PC-3 (cell line): ENCODE results near the gene RNF157. TPM values are rescaled to one million over a fixed set of nuclear protein-coding genes. Genes with fewer than 3 reads are reported as not detected.

Source experiments
- ATAC-seq: fragments of 200-7000 bp; cut with Tn5 transposase; 2 replicates; pipeline ENCODE4 v1.9.1; 2020; ENCODE audit warnings: mild to moderate bottlenecking, moderate library complexity
- BruUV-seq: library from RNA; stranded (reverse); fragments of 400-500 nt; replicated peaks from 2 replicates; lab custom pipeline; 2021; lab: Mats Ljungman, UMichigan
- CTCF ChIA-PET: fragments of 300-600 bp; sonication (Branson Sonifier 250); formaldehyde crosslinking; loops from one replicate; lab custom pipeline; 2022; ENCODE audit warnings: antibody characterized with exemption; lab: Charles Lee
- POLR2A ChIA-PET: fragments of 300-600 bp; sonication (Branson Sonifier 250); formaldehyde crosslinking; loops from one replicate; lab custom pipeline; 2022; ENCODE audit warnings: antibody characterized with exemption; ENCODE audit not compliant: unreplicated experiment; lab: Charles Lee
- DNase-seq: peaks from one replicate; pipeline ENCODE4 v3.0.0-alpha.2; 2015
- H2AFZ ChIP-seq: fragments of 300-600 bp; sonication (generic); 2 replicates; pipeline ENCODE4 v1.6.0; 2016; ENCODE audit warnings: antibody characterized with exemption, low read length
- H3F3A ChIP-seq: fragments of 300-600 bp; sonication (generic); one replicate; pipeline ENCODE4 v1.6.0; 2017; ENCODE audit warnings: antibody characterized with exemption, low read length, control low read depth, mild to moderate bottlenecking; ENCODE audit not compliant: unreplicated experiment
- H3K27ac ChIP-seq: fragments of 300-600 bp; sonication (generic); 2 replicates; pipeline ENCODE4 v1.5.1; 2016; ENCODE audit warnings: mild to moderate bottlenecking, low read length
- H3K27me3 ChIP-seq: fragments of 300-600 bp; sonication (generic); 2 replicates; pipeline ENCODE4 v1.6.1; 2016; ENCODE audit warnings: low read length, mixed read lengths
- H3K36me3 ChIP-seq: fragments of 300-600 bp; sonication (generic); 2 replicates; pipeline ENCODE4 v1.6.1; 2016; ENCODE audit warnings: low read depth, mixed run types, low read length, mixed read lengths
- H3K4me1 ChIP-seq: fragments of 300-600 bp; sonication (generic); 2 replicates; pipeline ENCODE4 v1.5.1; 2016; ENCODE audit warnings: low read length; ENCODE audit not compliant: insufficient read depth
- H3K4me2 ChIP-seq: fragments of 300-600 bp; sonication (generic); 2 replicates; pipeline ENCODE4 v1.6.0; 2016; ENCODE audit warnings: low read length
- H3K4me3 ChIP-seq: fragments of 300-600 bp; sonication (generic); 2 replicates; pipeline ENCODE4 v1.5.1; 2016; ENCODE audit warnings: mild to moderate bottlenecking, low read length, mixed read lengths
- H3K79me2 ChIP-seq: fragments of 300-600 bp; sonication (generic); 2 replicates; pipeline ENCODE4 v1.6.1; 2017; ENCODE audit warnings: low read length, mixed read lengths
- H3K9ac ChIP-seq: fragments of 300-600 bp; sonication (generic); 2 replicates; pipeline ENCODE4 v1.6.0; 2016; ENCODE audit warnings: mild to moderate bottlenecking, low read length
- H3K9me2 ChIP-seq: fragments of 300-600 bp; sonication (generic); replicated peaks from 2 replicates; pipeline ENCODE4 v1.6.1; 2016; ENCODE audit warnings: mixed run types, low read length, mixed read lengths
- H3K9me3 ChIP-seq: fragments of 300-600 bp; sonication (generic); 2 replicates; pipeline ENCODE4 v1.6.1; 2016; ENCODE audit warnings: low read length, mixed read lengths
- H4K20me1 ChIP-seq: fragments of 300-600 bp; sonication (generic); 2 replicates; pipeline ENCODE4 v1.6.1; 2016; ENCODE audit warnings: low read length, mixed read lengths
- EZH2 ChIP-seq: fragments of 300-600 bp; sonication (generic); IDR thresholded peaks from one replicate; pipeline ENCODE4 v1.6.1; 2017; ENCODE audit warnings: antibody characterized with exemption, mild to moderate bottlenecking, low read length; ENCODE audit not compliant: unreplicated experiment
- EZH2phosphoT487 ChIP-seq: fragments of 300-600 bp; sonication (generic); IDR thresholded peaks from 2 replicates; pipeline ENCODE4 v1.6.1; 2018; ENCODE audit warnings: mild to moderate bottlenecking, antibody characterized with exemption, low read length, borderline replicate concordance
- intact Hi-C: fragments of 100-400 bp; cut with micrococcal nuclease; formaldehyde crosslinking; loops from 2 replicates; pipeline ENCODE4 v1.9.0; 2023
- total RNA-seq: library from RNA; depleted of rRNA; stranded (reverse); fragments of >200 nt; gene quantifications from 2 replicates; pipeline ENCODE4 v1.2.3, GENCODE V29; 2014
- TF ChIP-seq, protein P1 (sequence below): fragments of 300-600 bp; sonication (generic); conservative IDR thresholded peaks from 2 replicates; pipeline ENCODE4 v1.5.1; 2017; ENCODE audit warnings: antibody characterized with exemption, low read depth, mild to moderate bottlenecking, low read length

RNF157 gene
- total RNA-seq, 1 experiment from 2014 or later = 7.4 TPM

DNA sequence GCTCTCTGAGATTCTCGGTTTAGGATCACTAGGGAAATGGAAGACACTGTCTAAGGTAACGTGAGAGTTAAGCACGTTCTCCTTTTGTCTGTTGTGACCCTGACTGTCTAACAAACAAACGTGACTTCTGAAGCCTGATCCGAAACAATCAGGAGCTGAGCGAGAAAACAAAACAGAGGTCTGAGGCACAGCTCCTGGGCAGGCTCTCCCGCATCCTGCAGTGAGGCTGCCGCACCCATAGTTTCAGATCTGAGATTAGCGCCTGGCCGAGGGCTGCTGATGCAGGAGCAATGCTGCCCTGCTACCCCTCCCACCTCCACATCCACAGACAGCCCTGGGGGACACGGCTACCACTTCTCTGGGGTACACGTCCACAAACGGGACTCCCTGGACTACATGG lies 46.7 kb downstream of the RNF157 start:
- Histone ChIP-seq H3K4me1 (no peaks in the 10 kb centered on the region), H3K4me3 (no peak overlapping the region), H3K9me2 (no peaks in the 10 kb centered on the region), H3F3A (no peaks in the 10 kb centered on the region), H3K27me3 (no peaks in the 10 kb centered on the region), H3K9ac (no peak overlapping the region), H4K20me1 (no peaks in the 10 kb centered on the region), H3K9me3 (no peaks in the 10 kb centered on the region), H3K4me2 (no peak overlapping the region), H3K36me3 (no peaks in the 10 kb centered on the region), H3K79me2 (no peaks in the 10 kb centered on the region), H2AFZ (no peak overlapping the region), H3K27ac (no peak overlapping the region)
- no peak for DNase-seq
- TF ChIP-seq, protein P1, sequence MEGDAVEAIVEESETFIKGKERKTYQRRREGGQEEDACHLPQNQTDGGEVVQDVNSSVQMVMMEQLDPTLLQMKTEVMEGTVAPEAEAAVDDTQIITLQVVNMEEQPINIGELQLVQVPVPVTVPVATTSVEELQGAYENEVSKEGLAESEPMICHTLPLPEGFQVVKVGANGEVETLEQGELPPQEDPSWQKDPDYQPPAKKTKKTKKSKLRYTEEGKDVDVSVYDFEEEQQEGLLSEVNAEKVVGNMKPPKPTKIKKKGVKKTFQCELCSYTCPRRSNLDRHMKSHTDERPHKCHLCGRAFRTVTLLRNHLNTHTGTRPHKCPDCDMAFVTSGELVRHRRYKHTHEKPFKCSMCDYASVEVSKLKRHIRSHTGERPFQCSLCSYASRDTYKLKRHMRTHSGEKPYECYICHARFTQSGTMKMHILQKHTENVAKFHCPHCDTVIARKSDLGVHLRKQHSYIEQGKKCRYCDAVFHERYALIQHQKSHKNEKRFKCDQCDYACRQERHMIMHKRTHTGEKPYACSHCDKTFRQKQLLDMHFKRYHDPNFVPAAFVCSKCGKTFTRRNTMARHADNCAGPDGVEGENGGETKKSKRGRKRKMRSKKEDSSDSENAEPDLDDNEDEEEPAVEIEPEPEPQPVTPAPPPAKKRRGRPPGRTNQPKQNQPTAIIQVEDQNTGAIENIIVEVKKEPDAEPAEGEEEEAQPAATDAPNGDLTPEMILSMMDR = no peak
- no peak for TF ChIP-seq EZH2phosphoT487
- no peak for TF ChIP-seq EZH2
- intact Hi-C loops = no loop called here
- no TSS peak for BruUV-seq
- POLR2A ChIA-PET = no interaction called here
- no peak for ATAC-seq
- CTCF ChIA-PET = interaction anchor here (1.4 kb wide), 1 partner anchor 12 kb away, joined by 4 read pairs; no protein-coding TSS in a partner anchor

DNA sequence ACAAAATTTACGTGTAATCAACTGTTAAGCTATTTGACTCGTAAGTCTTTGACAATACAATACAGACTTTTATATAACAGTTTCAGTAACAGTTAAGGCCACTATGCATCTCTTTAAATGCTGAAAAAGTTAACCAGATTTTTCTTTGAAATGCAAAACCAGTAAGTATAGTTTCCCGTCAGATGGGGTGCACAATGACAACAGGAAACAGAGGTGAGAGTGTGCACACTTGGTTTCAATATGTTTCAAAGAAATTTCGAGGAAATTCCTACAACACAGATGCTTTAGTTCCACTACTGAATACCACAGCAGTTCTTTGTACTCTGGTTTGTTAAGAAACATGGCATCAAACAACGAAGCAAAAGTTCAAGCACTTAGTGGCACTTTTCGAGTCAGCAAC lies 48.4 kb downstream of the RNF157 start:
- Histone ChIP-seq H2AFZ (no peak overlapping the region), H3K9me3 (no peaks in the 10 kb centered on the region), H3K36me3 (no peaks in the 10 kb centered on the region), H3K9ac (no peak overlapping the region), H3K4me2 (no peak overlapping the region), H3K4me1 (no peaks in the 10 kb centered on the region), H3K27me3 (no peaks in the 10 kb centered on the region), H3K9me2 (no peaks in the 10 kb centered on the region), H3F3A (no peaks in the 10 kb centered on the region), H4K20me1 (no peaks in the 10 kb centered on the region), H3K27ac (no peak overlapping the region), H3K79me2 (no peaks in the 10 kb centered on the region), H3K4me3 (no peak overlapping the region)
- ChIA-PET POLR2A (interaction anchor here (0.6 kb wide), 1 partner anchor 11 kb away, joined by 4 read pairs; no protein-coding TSS in a partner anchor), CTCF (no interaction called here)
- TF ChIP-seq EZH2phosphoT487 (no peak), EZH2 (no peak)
- TF ChIP-seq, protein P1 = no peak
- no TSS peak for BruUV-seq
- no peak for ATAC-seq
- intact Hi-C loops = no loop called here
- no peak for DNase-seq

DNA sequence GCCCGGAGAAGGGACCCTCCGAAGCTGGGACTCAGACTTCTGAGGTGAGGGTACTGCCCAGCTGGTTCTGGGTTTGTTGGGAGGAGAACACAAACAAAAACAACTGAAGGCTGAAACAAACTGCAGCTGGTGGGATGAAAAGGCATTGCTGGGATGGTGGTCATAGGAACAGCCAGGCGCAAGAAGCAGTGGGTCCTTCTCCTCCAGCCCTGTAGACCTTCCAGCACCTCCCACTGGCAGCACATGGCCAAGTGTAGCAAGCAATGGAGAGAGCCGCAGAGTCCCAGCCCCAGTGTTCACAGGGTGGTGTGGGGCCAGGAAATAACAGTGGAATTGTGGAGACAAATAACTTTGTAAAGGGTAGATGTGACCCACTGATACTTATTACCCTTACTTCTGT lies 50.6 kb downstream of the RNF157 start:
- Histone ChIP-seq H3K4me1 (no peaks in the 10 kb centered on the region), H4K20me1 (no peaks in the 10 kb centered on the region), H2AFZ (no peak overlapping the region), H3F3A (no peaks in the 10 kb centered on the region), H3K9me3 (no peaks in the 10 kb centered on the region), H3K27me3 (no peaks in the 10 kb centered on the region), H3K79me2 (no peaks in the 10 kb centered on the region), H3K4me2 (no peak overlapping the region), H3K4me3 (no peak overlapping the region), H3K36me3 (no peaks in the 10 kb centered on the region), H3K9ac (no peak overlapping the region), H3K9me2 (no peaks in the 10 kb centered on the region), H3K27ac (no peak overlapping the region)
- CTCF ChIA-PET = no interaction called here
- ATAC-seq (no peak), DNase-seq (no peak)
- TF ChIP-seq, protein P1 = no peak
- TF ChIP-seq EZH2phosphoT487 (no peak), EZH2 (no peak)
- BruUV-seq = no TSS peak
- intact Hi-C loops = no loop called here
- POLR2A ChIA-PET = no interaction called here
